GM18873 (cell line): ENCODE measurements around the gene SCAI.
A peak's percentile ranks its signal among the peaks of the same experiment; 100 is the strongest.
"Not testable (repeated sequence)": the region's sequence is repeated elsewhere in the genome, so short reads cannot be mapped to it uniquely, and the experiment has no call there.

Source experiments
- ATAC-seq: cut with Tn5 transposase; IDR thresholded peaks from one replicate; pipeline ENCODE4 v1.9.1; 2021; ENCODE audit warnings: mild to moderate bottlenecking, moderate library complexity, moderate number of reproducible peaks; ENCODE audit not compliant: unreplicated experiment, low FRiP score

SCAI gene

DNA sequence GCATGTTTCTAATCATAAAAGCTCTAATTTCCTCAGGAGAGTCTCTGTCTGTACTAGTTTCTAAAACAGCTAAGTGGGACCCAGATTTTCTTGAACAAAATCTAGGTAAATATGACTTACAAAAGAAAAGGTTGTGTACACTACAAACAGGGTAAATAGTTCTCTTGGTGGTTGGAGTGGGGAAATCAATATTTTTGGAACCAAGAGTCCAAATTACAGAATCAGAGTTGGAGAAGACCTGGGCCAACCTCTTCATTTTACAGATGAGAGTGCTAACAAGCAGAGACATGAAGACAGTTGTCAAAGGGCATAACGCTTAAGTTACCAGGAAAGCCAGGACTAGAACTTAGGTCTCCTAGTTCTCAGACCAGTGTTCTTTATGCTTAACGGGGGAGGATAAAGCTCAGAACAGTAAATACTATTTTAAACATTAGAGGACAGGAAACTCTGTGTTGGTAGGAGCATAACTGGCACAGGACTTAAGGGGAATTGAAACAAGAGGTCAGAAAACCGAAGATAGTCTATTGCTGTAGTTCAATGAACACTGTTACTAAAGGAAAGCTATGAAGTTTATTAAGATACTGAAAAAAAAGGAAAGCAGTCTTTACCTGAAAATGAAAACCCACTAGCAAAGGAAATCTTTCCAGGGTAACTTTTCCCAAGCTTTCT lies 193.1 kb downstream of the SCAI start:
- no peak for ATAC-seq

DNA sequence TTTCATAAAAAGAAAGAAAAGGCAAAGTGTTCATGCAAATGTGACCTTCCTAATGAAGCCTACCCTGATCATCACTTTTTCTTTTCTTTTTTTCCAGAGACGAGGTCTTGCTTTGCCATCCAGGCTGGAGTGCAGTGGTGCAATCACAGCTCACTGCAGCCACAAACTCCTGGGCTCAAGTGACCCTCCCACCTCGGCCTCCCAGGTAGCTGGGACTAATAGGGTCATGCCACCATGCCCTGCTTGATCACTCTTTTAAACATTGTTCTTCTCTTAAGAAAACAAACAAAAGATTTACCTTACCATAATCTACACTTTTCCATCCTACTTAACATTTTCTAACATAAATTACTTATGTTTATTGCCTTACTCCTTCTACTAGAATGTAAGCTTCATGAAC lies 193.9 kb downstream of the SCAI start:
- no peak for ATAC-seq

DNA sequence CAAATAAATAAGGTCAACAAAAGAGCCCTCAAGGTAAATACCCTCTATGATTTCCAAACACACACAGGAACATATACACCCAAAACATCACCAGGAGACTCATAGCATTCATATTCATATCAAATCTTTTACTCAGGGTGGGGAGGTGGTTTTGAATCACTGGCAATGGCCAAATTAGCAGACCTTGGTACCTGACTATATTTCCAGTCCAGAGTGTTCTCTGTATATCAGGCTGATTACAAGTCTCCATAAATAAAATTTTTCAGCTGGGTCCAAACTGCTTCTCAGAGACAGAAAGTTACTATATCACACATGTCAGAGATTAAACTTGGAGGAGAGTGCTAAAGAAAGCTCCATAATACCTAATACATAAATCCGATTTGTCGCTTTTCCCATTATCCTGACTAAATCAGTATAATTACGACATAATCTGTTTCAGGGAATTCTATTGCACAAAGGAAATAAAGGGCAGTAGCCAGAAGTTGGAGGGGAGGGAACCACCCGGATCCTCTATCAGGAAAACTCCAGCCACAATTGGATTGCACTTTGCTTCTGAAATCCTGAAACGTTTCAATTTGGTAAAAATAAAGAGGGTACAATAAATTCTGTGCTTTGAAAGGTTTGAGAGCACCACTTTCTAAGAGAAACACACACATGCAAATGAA lies 195.5 kb downstream of the SCAI start:
- ATAC-seq: no peak

DNA sequence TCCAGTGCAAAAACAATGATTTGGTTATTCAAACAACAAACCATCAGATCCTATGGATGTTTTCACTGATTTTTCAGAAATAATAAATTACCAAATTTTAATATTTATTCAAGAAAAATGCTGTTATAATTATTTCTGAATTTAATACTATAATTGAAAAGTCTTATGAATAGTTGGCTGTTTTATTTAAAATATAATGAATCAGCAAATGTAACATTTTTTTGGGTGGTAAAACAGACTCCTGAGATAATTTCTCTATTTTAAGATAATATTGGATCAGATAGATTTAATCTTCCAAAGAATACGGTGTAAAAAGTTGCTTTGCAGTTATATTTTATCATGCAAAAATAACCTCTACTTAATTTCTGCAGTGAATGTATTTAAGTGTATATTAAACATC lies 197.2 kb downstream of the SCAI start:
- no peak for ATAC-seq

DNA sequence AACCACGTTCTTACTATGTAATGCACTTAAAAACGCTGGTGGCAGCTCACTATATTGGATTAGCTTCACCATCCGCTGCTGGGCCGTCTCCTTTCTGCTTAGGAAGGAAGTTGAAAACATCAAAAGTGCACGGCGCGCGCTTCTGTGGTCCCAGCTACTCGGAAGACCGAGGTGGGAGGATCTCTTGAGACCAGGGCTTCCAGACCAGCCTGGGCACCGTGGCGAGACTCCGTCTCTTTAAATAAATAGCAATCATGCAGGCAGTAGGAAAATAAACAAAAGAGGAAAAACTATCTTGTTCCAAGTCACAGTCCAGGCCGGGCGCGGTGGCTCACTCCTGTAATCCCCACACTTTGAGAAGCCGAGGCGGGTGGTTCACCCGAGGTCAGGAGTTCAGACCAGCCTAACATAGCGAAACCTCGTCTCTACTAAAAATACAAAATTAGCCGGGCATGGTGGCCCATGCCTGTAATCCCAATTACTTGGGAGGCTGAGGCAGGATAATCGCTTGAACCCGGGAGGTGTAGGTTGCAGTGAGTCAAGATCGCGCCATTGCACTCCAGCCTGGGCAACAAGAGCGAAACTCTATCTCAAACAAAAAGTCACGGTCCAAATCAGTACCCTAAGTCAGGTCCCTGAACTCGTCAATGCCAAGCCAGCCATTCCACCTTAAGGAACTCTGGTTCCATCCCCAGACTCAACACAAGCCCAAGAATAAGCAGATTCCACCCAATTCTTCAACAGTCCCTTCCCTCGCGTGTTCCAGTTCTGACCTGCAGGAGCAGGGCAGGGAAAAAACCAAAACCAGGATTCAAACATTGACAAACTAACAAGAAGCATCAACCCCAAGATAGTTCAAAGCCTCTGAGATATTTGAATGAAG lies 201.4 kb downstream of the SCAI start:
- ATAC-seq: peak; percentile 15

DNA sequence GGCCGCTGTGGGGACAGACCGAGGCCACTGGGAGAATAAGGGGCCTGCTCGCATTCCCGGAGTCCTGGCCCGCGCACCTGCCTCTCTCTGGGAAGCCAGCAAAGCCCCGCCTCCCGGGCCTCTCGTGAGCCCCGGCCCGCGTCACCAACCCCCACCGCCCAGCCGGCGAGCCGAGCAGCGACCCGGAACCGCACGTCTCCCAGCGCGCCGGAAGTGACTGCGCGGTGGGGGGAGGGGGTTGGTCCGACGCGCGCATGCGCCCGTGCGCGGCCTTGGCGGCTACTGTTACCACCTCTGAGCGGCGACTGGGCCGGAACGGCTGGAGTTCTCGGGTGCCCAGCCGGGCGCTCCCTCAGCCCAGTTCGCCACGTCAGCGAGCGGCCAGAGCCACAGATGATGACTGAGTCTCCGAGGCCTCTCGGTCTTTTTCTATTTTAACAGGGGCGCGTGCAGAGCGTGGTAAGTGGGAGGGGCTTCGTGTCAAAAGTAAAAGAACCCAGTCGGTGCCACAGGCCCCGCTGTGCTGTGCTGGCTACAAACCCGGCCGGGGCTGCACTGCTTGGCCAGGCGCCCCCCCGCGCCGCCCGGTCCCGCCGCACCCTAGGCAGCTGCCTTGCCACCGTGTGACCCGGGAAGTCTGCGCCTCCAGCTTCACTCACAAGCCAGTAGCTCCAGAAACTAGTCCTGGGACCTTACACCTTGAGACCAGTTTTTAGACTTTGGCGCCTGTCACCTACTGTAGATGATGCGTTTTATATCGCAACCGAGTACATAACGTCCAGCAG lies 202.2 kb downstream of the SCAI start, which contains the start of gene GOLGA1:
GOLGA1 (minus strand) TSS at position 190 of the 785 bp plus-strand sequence. CDS start 2,372 bp downstream, outside the sequence.
- ATAC-seq: peak; percentile 66

DNA sequence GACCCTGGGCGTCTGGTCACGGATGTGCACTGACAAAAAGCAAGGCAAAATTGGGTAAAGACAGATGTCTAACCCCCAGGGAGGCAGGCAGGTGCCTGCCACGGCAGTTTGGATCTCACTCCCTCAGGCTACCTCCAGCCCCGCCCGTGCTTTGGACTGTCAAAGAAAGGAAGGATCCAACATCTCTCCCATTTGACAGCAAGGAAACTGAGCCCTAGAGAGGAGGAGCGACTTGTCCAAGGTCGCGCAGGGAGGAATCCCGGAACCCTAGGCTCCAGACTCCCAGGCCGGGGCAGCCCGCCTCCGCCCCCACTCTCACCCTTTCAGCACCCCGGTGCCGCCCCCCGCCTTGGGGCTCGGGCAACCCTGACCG lies 202.8 kb downstream of the SCAI start:
- ATAC-seq: peak; percentile 25

DNA sequence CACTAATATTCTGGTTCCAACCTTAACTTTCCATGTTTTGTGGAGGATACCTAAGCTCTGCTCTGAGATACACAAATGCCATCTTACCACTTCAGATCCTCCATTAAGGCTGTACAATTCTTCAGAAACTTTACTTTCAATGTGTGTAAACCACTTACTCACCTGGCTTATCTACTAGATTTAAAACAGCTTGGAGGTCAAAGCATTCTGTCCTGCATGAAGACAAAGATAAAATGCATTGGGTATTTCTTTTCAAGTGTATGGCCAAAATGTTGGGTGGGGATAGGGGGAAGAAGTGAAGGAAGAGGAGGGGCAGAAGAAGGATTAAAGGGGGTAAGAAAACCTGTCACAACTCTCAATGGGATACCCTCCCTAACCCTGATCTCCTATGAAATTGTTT lies 203.4 kb downstream of the SCAI start:
- ATAC-seq: no peak

DNA sequence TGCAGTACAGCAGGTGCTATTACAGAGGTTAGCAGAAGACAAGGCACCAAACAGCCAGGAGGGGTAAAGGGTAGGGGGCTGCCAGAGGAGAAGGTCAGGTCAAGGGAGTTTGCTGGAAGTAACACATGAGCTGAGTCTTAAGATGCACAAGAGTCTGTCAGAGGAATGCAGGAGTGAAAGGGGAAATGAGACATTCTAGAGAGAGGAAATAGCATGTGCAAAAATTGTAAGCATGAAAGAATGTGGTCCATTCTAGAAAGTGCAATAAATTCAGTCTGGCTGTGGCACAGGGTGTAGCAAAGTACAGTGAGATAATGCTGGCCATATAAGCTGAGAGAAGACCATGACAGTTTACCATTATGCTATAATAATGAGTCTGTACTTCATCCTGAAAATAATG lies 209.0 kb downstream of the SCAI start:
- ATAC-seq: no peak

DNA sequence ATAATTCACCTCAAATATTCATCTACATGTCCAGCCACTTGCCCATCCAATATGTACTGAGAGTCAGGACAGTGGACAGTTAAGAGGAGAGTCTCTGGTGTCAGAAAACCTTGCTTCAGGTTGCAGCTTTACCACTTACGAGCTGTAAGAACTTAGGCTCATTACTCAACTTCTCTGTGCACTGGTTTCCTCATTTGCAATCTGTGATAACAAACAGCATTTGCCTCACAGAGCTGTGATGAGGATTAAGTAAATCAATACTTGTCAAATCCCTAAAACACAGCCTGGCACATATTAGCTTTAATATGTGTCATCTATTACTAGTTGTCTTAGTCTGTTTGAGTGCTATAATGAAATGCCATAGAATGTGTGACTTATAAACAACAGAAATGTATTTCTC lies 211.0 kb downstream of the SCAI start:
- ATAC-seq: no peak

DNA sequence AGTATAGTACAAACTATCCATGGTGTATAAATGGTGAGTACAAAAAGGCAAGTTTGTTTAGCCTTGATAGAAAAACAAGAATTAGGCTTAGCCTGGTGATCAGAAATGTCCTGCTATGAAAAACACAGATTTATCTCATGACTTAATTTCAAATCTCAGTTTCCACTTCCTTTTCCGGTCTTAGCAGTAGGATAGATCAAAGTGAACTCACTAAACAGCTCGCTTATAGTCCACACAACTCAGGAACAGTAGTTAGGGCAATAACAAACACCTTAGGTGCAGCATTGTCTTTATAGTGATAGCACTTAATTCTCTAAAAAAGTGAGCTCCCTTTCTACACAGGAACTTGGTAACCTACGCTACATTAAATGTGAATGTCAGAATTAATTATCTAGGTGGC lies 213.9 kb downstream of the SCAI start:
- ATAC-seq: no peak

DNA sequence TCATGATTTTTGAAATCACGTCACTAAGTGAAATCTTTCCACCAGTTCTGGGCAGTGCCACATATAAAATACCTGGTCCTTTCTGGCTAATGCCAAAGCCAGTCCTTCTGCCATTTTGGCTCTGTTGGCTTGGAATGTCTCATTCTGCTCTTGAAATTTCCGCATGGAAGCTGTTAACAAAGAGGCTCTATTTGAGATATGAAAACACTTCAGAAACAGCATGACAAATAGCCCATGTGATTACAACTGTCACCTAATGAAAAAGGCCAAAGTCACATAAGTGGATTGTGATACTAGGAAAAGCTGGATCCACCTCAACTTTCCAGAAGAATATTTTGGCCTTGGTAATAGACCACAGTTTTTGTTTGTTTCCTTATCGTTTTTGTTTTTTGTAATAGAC lies 215.2 kb downstream of the SCAI start:
- no peak for ATAC-seq

DNA sequence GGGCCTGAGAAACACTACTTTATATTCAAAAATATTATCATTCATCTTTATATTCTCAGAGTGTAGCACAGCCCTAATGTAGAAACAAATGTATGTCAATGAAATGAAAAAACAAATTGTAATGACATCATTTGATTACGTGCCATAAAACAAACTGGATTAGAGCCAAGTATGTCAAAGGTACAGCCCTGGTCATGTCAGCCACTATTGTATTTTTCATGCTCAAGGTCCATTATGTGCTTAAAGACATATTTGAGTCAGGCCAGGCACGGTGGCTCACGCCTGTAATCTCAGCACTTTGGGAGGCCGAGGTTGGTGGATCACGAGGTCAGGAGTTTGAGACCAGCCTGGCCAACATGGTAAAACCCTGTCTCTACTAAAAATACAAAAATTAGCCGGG lies 222.9 kb downstream of the SCAI start:
- not testable (repeated sequence) for ATAC-seq

DNA sequence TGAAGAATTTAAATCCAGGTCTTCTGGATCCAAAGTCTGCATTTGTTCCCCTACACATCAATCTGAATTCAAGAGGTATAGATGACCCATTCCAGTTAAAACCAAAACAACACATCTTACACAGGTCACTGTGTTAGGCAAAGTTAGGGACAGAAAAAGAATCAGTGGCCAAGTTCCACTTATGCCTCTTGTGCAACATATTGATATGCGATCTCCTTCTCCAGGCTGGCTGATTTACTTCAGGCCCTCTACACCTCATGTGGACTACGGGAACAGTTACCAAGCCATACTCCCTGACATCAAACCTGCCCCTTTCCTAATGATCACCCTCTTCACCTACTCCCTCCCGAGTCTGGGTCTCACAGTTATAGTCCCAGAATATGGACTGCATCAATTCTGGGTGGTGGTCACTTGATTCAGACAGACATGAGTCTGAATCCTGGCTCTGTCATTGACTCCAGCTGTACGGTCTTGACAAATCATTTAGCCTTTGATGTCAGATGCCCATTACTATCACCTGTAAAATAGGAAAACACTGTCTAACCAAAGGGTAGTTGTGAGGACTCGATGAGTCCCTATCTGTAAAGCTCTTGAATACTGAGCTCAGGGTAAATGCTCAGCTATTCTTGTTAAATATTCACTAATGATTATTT lies 228.4 kb downstream of the SCAI start:
- no peak for ATAC-seq

DNA sequence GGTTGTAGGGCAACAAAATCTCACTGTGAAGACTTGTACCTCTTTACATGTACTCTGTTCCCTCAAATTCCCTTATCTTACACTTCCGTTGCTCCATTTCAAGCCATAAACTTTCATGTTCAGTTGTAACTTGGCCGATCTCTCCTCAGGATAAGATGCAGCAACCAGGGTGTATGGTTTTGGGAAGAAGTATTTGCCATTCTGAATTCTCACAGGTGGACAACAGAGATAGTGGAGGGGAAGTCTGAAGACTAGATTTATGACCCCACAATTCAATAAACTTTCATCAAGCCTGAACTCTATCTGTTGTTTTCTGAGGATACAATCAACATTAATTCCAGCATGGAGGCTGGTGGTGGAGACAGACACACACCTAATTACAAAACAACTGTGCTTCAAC lies 229.9 kb downstream of the SCAI start:
- no peak for ATAC-seq

DNA sequence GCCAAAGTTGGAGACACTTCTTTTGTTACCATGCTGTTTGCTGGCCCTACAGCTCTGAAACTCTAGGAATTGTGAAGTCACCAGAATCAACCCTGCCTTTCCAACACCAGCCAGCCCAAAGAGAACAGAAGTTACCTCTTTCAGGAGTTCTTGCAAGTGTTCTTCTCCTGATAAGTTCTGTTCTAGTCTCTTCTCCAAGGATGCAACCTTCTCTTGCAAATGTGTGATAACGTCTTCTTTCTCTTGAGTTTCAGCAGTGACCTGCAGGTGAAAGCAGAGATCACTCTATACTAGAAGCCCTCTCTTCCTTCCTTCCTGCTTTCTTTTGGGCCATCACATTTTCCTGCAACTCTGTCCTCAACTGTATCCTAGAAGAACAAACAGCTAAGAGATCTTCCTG lies 231.6 kb downstream of the SCAI start:
- ATAC-seq: no peak

DNA sequence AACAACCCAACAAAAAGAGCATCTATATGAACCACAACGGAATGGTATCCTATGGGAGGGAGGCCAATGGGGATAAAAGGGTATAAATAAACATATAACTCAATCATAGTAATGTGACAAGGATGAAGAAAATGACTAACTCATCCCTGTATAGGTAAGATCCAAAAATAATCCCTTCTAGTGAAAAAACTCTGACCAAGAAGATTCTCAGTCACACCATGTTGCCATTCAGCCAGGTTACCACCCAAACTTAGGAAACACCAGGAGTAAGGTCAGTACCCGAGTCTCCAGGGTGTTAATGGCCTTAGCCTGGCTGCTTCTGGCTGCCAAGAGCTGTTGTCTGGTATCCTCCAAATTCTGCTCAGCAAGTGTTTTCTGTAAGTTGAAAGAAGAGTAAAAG lies 235.2 kb downstream of the SCAI start:
- no peak for ATAC-seq

DNA sequence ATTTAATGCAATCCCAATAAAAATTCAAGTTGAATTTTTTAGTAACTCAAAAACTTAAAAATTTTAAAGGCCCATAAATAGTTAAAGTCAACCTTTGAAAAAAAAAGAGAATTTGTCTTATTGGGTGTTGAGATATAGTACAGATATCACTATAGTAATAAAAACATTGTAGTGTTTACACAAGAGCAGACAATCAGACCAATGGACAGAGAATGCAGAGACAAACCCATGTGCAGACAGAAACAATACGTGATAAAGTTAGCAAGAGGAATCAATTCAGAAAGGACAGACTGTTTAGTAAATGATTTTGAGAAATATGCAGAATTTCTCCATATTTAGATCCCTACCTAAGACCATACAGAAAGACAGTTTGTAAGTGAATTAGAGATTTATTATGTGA lies 236.4 kb downstream of the SCAI start:
- ATAC-seq: no peak

DNA sequence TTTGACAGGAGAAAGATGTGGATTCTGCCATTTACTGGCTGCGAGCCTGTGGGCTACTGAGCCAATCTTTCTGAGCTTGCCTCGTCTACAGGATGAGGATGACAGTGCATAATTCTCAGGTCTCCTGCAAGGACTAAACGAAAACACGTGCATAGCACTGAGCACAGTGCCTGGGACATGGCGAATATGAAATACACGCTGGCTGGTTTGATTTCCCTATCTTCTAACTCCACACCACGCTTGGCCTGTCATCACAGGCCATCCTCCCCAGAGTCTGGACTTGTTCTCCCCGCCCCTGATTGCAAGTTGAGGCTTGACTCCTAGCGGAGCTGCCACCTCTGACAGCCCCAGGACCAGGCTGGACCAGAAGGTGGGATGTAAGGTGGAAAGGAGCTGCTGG lies 243.5 kb downstream of the SCAI start:
- no peak for ATAC-seq
